GM18858 (cell line): ENCODE measurements around the gene SLC16A8.

Experiments used
- ATAC-seq: cut with Tn5 transposase; IDR thresholded peaks from one replicate; pipeline ENCODE4 v1.9.1; 2021; ENCODE audit not compliant: unreplicated experiment

Gene SLC16A8

DNA sequence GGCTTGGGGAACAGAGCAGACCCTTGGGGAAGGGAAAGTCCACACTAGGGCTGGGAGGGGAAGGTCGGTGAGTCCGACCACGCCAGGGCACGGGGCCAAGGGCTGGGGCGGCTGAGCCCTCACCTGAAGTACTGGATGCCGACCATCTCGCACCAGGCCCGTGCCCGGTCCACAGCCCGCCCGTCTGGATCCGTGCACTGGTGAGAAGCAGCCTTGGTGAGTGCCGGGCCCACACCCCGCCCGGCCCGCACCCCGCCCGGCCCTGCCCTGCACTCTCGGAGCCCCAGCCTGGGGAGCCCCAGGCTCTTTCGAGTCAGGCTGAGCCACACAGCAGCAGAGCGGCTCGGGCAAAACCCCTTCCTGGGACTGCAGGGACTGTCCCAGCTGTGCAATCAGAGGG lies 28.4 kb upstream of the SLC16A8 start:
- ATAC-seq: no peak

DNA sequence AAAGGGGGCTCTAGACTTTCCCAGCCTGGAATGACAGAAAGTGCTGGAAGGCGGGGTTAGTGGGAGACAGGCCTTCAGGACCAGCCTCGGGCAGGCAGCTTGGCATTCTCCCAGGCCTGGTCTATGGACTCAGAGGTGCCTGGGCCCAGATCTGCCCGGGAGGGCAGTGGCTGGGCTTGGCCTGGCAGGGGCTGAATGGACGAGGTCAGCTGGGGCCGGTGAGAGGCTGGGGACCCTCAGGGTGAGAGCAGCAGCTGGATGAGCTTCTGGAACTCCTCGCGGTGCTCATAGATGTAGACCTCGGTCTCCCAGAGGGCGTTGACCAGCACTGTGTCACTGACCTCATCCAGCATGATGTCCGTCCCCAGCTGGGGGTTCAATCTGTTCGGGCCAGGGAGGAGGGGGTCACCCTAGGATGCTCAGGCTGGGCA lies 28.0 kb upstream of the SLC16A8 start:
- no peak for ATAC-seq

DNA sequence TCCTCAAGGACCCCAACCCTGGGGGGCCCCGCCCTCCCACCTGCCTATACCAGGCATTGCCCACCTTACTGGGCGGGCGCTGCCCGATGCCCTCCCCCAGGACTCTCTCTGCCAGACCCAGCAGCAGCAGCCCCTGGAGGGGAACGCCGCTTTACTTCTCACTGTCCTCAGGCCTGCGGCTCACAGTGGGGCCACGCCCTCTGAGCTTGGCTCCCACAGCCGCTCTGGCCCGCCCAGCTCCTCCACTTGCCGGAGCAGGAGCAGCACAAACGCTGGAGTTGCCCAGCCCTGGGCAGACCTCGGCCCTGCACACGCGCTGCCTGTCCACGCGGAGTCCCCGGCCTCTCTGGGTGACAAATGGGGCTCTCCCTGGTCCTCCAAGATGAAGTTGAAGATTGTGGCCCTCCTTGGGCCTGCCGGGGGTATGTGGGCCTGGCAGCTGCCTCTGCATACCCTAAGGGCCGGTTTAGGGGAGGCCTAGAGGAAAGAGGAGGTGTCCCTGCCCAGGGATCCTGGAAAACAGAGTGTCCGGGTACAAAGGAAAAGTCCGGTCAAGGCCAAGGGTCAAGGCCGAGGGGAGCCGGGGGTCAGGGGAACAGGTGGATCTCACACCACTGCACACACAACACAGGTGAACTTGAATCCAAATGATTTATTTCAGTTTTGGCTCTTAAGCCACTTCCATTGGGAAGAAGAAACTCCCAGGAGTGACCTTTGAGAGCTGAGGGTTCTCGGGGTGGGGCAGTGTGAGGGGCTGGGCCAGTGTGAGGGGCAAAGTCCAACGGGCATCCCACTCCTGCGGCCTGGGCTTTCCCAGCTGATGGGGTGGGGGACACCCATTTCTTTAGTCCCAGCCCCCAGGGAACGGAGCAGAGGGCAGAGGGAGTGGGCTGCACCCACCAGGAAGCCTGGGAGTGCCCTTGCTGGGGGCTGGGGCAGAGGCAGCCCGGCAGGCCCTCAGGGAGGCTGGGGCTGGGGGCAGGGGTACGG lies 27.2 kb upstream of the SLC16A8 start:
- no peak for ATAC-seq

DNA sequence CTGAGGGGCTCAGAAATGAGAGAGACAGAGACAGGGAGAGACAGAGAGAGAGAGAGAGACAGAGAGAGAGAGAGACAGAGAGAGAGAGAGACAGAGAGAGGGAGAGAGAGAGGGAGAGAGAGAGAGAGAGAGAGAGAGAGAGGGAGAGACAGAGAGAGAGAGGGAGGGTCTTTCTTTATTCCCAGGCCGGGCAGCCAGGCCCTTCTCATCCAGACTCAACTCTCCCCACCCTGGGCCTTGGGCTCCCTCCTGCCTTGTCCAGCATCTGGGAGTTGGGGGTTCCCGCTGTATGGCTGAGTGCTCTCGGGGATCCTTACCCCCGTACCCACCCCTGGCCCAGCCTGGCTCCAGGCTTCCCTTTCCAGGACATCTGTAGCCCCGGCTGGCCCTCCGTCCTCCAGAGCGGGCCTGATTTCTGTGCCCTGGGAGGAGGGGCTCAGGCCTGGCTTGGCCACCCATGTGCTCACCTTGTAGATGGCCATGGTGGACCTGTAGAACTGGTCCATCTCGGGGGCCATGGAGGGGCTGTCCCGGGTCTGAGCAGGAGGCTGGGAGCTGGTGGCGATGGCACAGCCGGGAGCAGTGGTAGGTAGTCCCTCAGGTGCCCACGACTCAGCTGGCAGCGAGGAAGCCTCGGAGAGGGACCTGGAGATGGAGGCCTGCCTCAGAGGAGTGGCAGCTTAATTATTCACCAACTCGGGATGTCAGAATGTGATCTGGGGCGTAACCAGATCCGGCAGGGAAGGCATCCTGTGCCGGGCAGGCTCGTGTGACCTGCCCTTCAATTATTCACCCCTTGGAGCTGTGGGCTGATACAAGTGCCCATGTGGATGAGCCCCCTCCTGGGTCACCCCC lies 26.3 kb upstream of the SLC16A8 start, which contains the start of gene BAIAP2L2:
BAIAP2L2 (minus strand) TSS at position 677 of the 855 bp plus-strand sequence; CDS start at position 518, 159 bp downstream.
- no peak for ATAC-seq

DNA sequence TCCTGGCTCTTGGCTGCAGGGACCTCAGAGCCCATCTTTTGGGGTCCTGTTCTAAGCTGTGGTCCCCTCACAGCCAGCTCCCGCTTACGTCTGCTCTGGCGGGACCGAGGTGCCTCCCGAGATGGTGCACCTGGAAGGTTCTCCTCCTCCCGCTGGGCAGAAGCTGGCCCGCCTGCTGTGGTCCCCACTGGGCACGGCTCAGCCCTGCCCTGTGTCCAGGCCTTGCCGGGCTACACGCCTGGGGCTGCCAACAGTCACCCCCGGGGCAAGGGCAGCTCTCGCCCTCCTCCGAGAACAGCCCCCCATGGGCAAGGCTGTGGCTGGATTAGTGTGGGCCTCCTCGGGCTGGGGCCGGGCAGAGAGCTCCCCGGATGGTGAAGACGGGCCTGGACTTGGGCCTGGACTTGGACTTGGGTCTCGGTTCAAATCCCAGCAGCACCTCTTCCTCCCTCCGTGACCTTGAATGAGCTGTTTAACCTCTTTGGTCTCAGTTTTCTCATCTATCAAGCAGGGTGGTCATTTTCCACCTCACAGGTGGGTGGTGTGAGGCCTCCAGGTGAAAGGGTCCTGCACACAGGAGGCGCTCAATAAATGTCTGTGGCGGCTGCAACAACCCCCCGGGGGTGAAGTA lies 25.5 kb upstream of the SLC16A8 start:
- ATAC-seq: no peak

DNA sequence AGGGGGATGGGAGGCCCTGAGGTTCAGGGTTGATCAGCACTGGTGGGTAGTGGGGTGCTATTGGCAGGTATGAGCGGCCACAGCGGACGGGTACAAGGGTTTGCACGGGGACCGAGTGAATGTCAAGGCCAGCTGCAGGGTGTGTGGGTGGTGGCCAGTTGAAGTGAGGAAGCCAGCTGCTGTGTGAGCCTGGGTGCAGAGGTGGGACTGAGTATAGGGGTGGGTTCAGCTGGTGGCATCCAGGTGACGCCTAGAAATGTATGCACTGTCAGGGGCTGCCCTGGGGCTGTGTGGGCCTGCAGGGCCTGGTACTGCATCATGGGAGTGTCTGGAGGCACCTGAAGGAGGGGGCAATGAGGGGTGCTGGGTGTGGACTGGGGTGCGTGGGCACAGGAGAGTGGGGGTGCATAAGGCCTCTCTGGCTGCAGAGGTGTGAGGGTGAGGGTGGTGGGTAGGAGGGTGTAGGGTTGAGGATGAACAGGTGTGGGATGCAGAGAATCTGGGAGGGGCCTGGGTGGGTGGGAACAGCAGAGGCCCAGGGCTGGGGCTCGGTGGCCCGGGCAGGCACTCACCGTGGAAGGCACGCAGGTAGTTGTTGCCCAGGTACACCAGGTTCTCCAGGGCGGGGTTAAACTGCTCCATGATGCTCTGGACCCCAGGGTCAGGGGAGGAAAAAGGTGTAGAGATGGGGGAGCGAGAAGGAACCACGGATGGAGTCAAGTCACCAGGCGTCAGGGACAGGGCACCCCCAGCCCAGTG lies 24.8 kb upstream of the SLC16A8 start:
- ATAC-seq: no peak

DNA sequence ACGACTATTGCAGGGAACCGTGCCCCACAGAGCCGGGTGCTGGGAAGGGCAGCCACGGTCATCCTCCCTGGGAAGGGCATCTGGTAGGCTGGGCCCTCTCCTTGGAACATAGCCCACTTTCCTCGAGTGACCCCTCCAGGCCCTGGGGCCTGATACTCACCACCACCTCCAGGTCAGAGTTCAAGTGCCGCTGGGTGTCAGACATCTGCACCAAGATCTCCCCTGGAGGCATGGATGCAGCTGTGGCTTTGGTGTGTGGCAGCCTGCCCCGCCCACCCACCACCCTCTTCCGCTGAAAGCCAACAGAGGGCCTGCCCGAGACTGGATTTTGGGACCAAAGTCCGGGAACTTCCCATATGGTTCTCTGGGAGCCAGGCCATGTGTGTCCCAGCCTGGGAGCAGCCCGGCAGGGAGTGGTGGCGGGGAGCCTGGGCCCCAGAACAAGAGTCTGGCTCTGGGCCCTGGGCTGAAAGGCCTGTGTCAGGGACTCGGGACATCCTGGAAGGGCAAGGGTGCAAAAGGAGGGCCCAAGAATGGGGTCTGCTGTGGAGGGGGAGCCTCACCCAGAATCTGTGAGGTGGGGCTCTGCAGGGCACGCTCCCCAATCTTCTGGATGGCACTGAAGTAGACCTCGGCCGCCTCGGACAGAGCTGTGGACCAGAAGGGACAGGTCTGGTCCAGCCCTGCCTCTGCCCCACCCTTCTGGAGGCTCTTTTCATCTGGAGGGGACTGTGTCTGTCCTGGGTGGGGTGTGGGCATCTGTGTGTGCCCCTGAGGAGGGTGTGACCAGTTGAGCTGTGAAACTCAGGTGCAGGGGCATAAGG lies 23.9 kb upstream of the SLC16A8 start:
- ATAC-seq: no peak

DNA sequence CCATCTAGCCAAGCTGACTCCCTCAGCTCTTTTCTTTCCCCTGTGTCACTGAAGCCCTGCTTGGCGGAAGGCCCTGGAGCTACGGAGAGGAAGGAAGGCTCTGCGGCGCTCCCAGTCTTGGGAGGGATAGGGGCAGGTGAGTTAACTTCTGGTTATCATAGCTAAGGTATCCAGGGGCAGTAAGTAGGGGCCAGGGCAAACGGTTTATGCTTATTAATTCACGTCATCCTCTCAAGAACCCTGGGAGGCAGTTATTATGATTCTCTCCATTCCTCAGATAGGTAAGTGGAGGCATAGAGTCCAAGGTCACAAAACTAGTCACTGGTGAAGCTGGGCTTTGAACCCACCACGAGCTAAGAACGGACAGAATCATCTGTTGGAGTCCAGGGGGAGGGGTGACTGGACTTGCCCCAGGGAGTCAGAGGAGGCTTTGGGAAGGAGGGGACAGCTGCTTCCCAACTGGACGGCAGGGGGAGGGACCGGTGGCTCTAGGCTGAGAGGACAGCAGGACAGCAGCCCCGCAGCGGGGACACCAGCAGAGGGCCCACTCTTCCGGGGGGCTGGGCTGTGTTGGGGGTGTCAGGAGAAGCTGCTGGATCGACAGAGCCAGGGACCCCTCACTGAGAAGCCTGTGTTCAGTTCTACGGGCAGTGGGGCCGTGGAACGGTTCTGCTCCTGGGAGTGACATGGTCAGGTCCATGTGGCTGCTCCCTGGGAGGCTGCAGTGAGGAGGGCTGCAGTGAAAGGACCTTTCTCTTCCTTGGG lies 23.0 kb upstream of the SLC16A8 start:
- no peak for ATAC-seq

DNA sequence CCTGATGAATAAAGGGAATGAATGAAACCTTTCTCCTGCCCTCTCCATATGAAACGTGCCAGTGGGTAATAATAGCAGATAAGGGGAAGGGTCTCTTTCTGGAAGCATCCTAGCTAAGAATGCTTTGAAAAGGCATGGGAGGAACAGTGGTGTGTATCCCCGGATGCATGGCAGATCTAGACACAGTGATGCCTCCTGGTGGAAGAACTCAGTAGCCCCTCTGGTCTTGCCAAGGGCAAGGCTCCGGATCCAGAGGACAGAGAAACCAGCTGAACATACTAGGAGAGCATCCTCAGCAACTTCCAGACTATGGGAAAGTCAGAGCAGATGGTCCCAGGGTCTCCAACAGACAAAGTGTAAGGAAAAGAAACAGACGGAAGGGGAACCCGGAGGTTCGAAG lies 20.1 kb upstream of the SLC16A8 start:
- ATAC-seq: no peak

DNA sequence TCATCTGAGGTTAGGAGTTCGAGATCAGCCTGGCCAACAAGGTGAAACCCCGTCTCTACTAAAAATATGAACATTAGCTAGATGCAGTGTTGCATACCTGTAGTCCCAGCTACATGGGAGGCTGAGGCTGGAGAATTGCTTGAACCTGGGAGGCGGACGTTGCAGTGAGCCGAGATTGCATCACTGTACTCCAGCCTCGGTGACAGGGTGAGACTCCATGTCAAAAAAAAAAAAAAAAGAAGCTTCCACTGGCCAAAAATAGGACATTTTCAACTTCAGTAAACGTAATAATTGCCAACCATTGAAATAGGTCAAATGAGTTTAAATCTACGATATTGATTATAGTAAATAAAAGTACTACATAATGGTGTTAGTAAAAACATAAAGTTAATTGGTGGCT lies 19.7 kb upstream of the SLC16A8 start:
- ATAC-seq: no peak

DNA sequence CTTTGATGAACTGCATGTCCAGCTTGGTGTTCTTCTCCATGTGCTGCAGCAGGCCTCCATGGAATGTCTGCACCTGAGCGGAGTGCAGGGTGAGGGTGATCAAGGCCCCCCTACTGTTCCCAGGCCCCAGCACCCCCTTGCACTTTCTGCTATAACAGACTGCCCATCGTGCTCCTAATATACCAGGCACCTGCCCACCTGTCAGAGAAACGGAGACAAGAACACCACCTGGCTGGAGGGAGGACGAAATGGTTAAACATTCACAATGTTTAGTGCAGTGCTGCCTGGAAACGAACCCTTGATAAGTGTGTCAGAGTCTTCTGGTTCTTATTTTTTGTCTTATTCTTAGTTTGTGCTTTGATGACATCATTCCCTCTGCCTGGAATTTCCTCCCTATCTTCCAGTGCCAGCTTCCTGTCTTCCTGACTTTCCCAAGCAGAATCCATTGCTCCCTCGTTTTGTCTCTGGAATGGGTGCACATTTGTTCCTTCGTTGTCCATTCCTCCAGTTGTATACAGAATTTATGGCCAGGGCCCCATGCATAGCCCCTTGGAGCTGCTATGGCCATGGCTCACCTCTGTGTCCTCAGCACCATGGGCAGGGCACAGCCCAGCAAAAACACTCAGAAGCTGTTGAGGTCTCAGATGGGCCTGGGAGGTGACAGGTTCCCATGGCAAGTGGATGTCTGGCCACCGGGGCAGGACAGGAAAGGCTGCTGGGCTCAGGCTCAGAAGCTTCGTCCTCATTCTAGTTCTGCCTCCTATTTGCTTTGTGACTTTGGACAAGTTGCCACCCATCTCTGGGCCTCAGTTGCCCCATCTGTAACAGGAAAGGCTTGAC lies 14.6 kb upstream of the SLC16A8 start:
- ATAC-seq: no peak

DNA sequence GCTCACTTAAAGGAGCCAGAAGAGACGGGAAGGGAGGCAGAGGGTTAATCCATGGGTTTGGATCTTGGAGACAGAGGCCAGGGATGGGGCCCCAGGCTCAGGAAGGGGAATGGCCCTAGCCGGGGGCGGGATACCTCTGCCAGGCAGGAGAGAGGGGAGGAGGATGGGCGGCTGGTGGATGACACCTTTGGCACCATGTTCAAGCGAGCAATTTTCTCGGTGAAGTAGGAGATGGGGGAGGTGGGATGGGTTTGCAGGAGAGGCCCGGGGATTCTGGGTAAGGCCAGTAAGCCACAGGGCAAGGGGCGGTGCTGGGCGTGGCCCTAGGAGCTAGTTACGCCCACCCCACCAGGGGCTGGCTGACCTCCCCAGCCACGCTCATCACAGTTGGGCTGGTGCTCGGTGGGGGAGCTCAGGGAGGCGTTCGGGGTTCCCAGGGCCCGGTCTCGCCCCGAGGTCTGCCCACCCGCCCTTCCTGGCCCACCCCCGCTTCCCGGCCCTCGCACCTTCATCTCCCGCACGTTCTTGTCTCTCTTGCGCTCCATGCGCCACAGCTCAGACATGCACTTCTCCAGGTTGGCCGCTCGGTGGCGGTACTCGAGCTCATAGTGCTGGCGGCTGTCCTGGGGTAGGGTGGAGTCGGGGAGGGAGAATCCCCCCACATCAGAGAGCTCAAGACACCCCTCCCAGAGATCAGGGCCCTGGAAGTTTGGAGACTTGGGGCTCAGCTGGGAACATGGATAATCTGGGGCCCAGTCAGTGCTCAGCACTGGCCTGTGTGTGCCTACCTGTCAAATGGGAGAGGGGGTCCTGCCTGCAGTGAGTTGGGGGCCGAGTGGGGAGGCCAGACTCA lies 13.8 kb upstream of the SLC16A8 start:
- ATAC-seq: no peak

DNA sequence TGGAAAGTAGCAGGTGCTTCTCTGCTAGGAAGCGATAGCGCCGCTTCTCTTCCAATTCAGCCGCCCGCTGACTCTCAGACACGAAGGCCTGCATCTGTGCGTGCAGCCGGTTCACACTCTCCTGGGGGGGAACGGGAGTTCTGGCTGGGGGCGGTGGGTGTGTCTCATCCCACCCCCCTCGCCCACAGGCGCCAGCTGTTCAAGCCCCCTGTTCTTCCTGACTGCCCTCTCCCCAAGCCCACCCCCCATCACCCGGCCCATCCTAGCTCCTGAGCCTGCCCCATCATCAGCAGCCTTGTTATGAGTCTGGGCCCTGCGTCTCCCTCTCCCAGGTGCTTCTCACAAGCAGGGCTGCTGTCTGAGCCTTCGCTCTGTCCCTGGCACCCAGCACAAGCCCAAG lies 13.1 kb upstream of the SLC16A8 start:
- ATAC-seq: no peak

DNA sequence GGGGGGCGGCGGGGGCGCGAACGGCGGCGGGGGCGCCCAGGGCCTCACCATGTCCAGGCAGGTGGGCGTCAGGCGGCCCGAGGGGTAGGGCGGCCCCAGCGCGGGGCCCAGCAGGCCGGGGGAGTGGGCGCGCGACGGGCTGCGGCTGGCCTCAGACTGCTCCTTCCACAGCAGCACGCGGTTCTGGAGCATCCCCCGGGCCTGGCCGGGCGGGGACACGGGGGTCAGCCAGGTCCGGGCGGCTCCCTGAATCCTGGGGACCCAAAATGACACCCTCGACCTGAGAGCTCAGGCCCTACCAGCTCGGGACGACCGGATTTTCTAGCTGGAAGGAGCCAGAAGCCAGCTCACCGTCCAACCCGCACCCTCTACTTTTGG lies 5.5 kb upstream of the SLC16A8 start:
- no peak for ATAC-seq

DNA sequence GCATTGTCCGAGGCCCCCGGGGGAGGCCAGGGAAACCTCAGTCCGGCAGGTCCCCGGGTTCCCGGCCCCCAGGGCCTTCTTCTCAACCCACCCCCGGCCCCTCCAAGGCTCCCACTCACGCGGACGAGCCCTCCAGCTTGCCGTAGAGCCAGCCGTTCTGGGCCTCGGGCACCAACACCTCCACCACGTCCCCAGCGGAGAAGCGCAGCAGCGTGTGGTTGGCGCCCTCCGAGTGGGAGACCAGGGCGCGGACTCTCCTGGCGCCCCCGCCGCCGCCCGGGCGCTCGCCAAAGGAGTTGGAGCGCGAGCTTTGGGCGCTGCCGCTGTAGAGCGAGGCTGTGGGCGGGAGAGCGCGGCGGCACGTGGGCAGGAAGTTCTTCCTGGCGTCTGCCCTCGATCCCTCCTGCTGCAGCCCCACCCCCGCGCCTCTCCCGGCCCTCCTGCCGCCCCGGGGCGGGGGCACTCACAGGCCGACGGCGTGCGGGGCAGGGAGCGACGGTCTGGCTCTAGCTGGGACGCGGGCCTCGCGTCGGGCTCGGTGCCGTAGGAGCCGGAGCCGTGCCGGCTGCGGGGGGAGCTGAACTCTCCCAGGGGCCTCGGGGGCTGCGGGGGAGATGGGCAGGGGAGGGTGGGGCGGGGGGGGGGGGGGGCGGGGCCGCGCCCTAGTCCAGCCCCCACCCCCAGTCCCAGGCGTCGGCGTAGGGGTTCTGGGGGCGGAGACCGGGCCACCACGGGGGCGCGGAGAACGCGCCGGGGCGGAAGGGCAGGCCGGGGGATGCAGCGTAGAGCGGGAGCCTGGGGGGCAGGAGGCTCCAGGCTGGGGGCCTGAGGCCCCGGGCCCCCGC lies 4.9 kb upstream of the SLC16A8 start:
- no peak for ATAC-seq

DNA sequence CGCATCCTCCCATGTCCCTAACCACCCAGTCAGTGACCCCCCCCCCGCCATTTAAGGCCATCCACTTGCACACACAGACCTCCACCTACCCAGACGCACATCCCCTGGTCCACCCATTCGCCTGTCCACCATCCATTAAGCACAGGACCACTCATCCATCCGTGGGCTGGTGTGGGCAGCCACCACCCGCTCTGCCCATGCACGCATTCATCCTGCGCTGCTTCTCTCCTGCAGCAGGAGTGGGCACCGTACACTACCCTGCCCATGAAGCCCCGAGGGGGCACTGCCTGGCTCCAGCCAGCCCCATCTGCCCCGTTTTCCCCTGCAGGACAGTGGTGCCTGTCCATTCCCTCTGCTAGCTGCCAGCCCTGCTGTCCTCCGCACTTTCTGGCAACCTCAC lies 3.9 kb upstream of the SLC16A8 start:
- no peak for ATAC-seq
